HG03575 (cell line): ENCODE results near the gene MPDU1.

Source experiments
- ATAC-seq: cut with Tn5 transposase; IDR thresholded peaks from one replicate; pipeline ENCODE4 v1.9.1; 2021; ENCODE audit not compliant: unreplicated experiment, insufficient number of reproducible peaks, low FRiP score; ENCODE audit errors: extremely low read depth

The MPDU1 gene

DNA sequence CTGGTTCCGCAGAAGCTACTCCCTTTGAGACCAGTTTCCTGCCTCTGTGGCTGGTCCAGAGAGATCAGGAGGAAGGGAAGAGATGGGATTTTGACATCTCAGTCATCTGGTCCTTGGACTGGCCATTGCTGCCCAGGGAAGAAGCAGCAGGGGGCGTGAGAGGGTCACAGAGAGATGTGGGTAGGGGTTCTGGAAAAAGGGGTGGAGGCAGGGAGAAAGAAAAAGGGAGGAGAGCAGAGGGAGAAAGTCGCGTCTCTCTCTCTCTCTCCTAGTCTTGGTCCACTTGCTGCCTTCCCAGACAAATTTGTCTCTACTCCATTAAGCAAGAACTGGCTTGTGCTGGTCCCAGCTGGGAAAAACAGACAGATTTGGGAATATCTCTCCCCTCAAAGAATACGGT lies 50.7 kb downstream of the MPDU1 start:
- no peak for ATAC-seq

DNA sequence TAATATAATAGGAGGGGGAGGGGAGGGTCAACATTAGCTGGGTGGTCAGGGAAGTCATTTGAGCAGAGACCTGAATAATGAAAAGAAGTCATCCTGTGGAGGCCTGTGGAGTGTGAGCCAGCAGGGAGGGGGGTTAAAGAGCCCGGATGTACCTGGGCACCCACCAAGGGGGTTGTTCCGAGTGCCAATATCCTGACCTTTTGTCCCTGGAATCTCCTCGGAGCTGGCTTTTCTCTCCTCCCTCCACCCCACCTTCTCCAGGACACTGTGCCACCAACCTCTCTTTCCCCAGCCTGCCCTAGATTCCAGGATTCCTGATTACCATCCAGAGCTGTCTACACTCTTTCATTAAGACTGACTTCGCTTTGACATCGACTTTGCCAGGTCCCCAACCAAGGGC lies 52.5 kb downstream of the MPDU1 start:
- no peak for ATAC-seq
